SK-N-SH (cell line): ENCODE data around the gene TXNDC5. TPM values are rescaled to one million over a fixed set of nuclear protein-coding genes. Genes with fewer than 3 reads are reported as not detected.

Experiments used
- CTCF ChIA-PET: fragments of 300-600, 350-600 bp; formaldehyde crosslinking; extraction: SDS; loops from one replicate; lab custom pipeline; 2021; lab: Yijun Ruan, JAX
- POLR2A ChIA-PET: fragments of 350-600 bp; sonication (Branson Sonifier 250); formaldehyde crosslinking; extraction: SDS; loops from one replicate; lab custom pipeline; 2020; ENCODE audit warnings: antibody characterized with exemption, inconsistent platforms; lab: Yijun Ruan, JAX
- DNase-seq: peaks from one replicate; pipeline ENCODE4 v3.0.0; 2012
- H2AFZ ChIP-seq: fragments of 200-600 bp; sonication (generic); 2 replicates; pipeline ENCODE4 v1.8.1; 2016; ENCODE audit warnings: antibody characterized with exemption, mild to moderate bottlenecking, low read depth
- H3F3A ChIP-seq: fragments of 200-600 bp; sonication (generic); replicated peaks from 2 replicates; pipeline ENCODE3; 2016; ENCODE audit warnings: antibody characterized with exemption, mild to moderate bottlenecking; ENCODE audit not compliant: insufficient read depth
- H3K27ac ChIP-seq, 2 experiments: fragments of 200-500 bp in 1 of 2; fragments of 200-600 bp in 1 of 2; sonication (Bioruptor generic) in 1 of 2; sonication (generic), shearing (Covaris generic) in 1 of 2; 2 replicates each; pipeline versions ENCODE4 v1.5.1 to v1.6.1; 2014 to 2016; ENCODE audit warnings: low read depth in 2 of 2, inconsistent platforms in 1 of 2, low read length in 1 of 2, mild to moderate bottlenecking in 1 of 2, mixed read lengths in 1 of 2
- H3K27me3 ChIP-seq: fragments of 200-600 bp; sonication (generic), shearing (Covaris generic); 2 replicates; pipeline ENCODE4 v1.6.1; 2016; ENCODE audit warnings: mixed run types; ENCODE audit not compliant: insufficient read depth
- H3K36me3 ChIP-seq, 2 experiments: fragments of 200-500 bp in 1 of 2; fragments of 200-600 bp in 1 of 2; sonication (Bioruptor generic) in 1 of 2; sonication (generic) in 1 of 2; replicated peaks in 1 of 2; 2 replicates each; pipeline versions ENCODE3 to v1.5.1; 2014 to 2016; ENCODE audit warnings: low read length in 1 of 2, mild to moderate bottlenecking in 1 of 2; ENCODE audit not compliant: insufficient read depth in 2 of 2, control insufficient read depth in 1 of 2
- H3K4me1 ChIP-seq, 2 experiments: fragments of 200-500 bp in 1 of 2; fragments of 200-600 bp in 1 of 2; sonication (Bioruptor generic) in 1 of 2; sonication (generic), shearing (Covaris generic) in 1 of 2; 2 replicates each; pipeline versions ENCODE4 v1.5.1 to v1.6.1; 2014 to 2016; ENCODE audit warnings: low read depth in 1 of 2, low read length in 1 of 2, mixed run types in 1 of 2; ENCODE audit not compliant: insufficient read depth in 2 of 2, control insufficient read depth in 1 of 2
- H3K4me2 ChIP-seq: fragments of 200-600 bp; sonication (generic), shearing (Covaris generic); 2 replicates; pipeline ENCODE4 v1.6.1; 2017; ENCODE audit warnings: mixed run types
- H3K4me3 ChIP-seq, 2 experiments: fragments of 200-500 bp in 1 of 2; fragments of 200-600 bp in 1 of 2; sonication (Bioruptor generic) in 1 of 2; sonication (generic), shearing (Covaris generic) in 1 of 2; 2 replicates each; pipeline versions ENCODE4 v1.5.1 to v1.8.1; 2014 to 2016; ENCODE audit warnings: low read depth in 2 of 2, inconsistent platforms in 1 of 2, low read length in 1 of 2, mild to moderate bottlenecking in 1 of 2, mixed read lengths in 1 of 2, moderate library complexity in 1 of 2
- H3K79me2 ChIP-seq: fragments of 200-600 bp; sonication (generic); 2 replicates; pipeline ENCODE4 v1.8.1; 2017; ENCODE audit warnings: mild to moderate bottlenecking; ENCODE audit not compliant: insufficient read depth
- H3K9ac ChIP-seq: fragments of 200-600 bp; sonication (generic); 2 replicates; pipeline ENCODE4 v1.6.1; 2017; ENCODE audit warnings: mixed run types
- H3K9me2 ChIP-seq: fragments of 200-600 bp; sonication (generic); 2 replicates; pipeline ENCODE4 v1.6.1; 2017; ENCODE audit warnings: mixed run types
- H3K9me3 ChIP-seq: fragments of 200-600 bp; sonication (generic); 2 replicates; pipeline ENCODE4 v1.6.1; 2017; ENCODE audit warnings: mixed run types, mild to moderate bottlenecking, moderate library complexity
- H4K20me1 ChIP-seq: fragments of 200-600 bp; sonication (generic); 2 replicates; pipeline ENCODE4 v1.6.1; 2017; ENCODE audit warnings: mild to moderate bottlenecking, mixed run types; ENCODE audit not compliant: insufficient read depth
- EP300 ChIP-seq, 2 experiments: IDR thresholded peaks; 2 replicates each; pipeline versions ENCODE4 v1.4.0 to v1.6.1; 2012; ENCODE audit warnings: borderline replicate concordance in 1 of 2, low read depth in 1 of 2, low read length in 1 of 2
- EZH2phosphoT487 ChIP-seq: fragments of 200-600 bp; sonication (generic); IDR thresholded peaks from 2 replicates; pipeline ENCODE4 v1.6.1; 2017; ENCODE audit warnings: low read depth, mixed run types, mild to moderate bottlenecking, antibody characterized with exemption, moderate library complexity, borderline replicate concordance
- FOSL2 ChIP-seq: IDR thresholded peaks from 2 replicates; pipeline ENCODE4 v1.4.0; 2012; ENCODE audit warnings: low read depth, mild to moderate bottlenecking, moderate library complexity, borderline replicate concordance
- FOXM1 ChIP-seq: IDR thresholded peaks from 2 replicates; pipeline ENCODE4 v1.4.0; 2012; ENCODE audit warnings: low read depth, mild to moderate bottlenecking
- GABPA ChIP-seq: IDR thresholded peaks from 2 replicates; pipeline ENCODE4 v1.4.0; 2012; ENCODE audit warnings: low read depth, mild to moderate bottlenecking
- JUND ChIP-seq: IDR thresholded peaks from 2 replicates; pipeline ENCODE4 v1.4.0; 2012
- MEF2A ChIP-seq: IDR thresholded peaks from 2 replicates; pipeline ENCODE4 v1.4.0; 2012; ENCODE audit warnings: low read depth, borderline replicate concordance
- NFIC ChIP-seq: IDR thresholded peaks from 2 replicates; pipeline ENCODE4 v1.4.0; 2012; ENCODE audit warnings: borderline replicate concordance
- NRF1 ChIP-seq: IDR thresholded peaks from 2 replicates; pipeline ENCODE4 v1.6.1; 2012; ENCODE audit warnings: low read depth, mild to moderate bottlenecking, low read length
- POLR2AphosphoS5 ChIP-seq: IDR thresholded peaks from 2 replicates; pipeline ENCODE4 v1.6.1; 2012; ENCODE audit warnings: low read depth, low read length
- RAD21 ChIP-seq: IDR thresholded peaks from 2 replicates; pipeline ENCODE4 v1.6.1; 2012; ENCODE audit warnings: mild to moderate bottlenecking, low read length
- RCOR1 ChIP-seq: fragments of 150-350 bp; IDR thresholded peaks from 2 replicates; pipeline ENCODE4 v1.6.1; 2017; ENCODE audit warnings: antibody characterized with exemption, low read length
- REST ChIP-seq: IDR thresholded peaks from 2 replicates; pipeline ENCODE4 v1.6.1; 2012; ENCODE audit warnings: mild to moderate bottlenecking, low read depth, low read length, moderate library complexity
- SIN3A ChIP-seq: IDR thresholded peaks from 2 replicates; pipeline ENCODE4 v1.6.1; 2012; ENCODE audit warnings: low read depth, mild to moderate bottlenecking, low read length, moderate library complexity, borderline replicate concordance
- TCF12 ChIP-seq: IDR thresholded peaks from 2 replicates; pipeline ENCODE4 v1.4.0; 2012
- TEAD4 ChIP-seq: IDR thresholded peaks from 2 replicates; pipeline ENCODE4 v1.4.0; 2012; ENCODE audit warnings: mild to moderate bottlenecking, borderline replicate concordance; ENCODE audit not compliant: insufficient read depth
- ZBTB33 ChIP-seq: IDR thresholded peaks from 2 replicates; pipeline ENCODE4 v1.4.0; 2012; ENCODE audit warnings: low read depth, borderline replicate concordance
- WGBS: methylation state at CpG from one replicate; pipeline ENCODE4 v1.1.6; 2017; ENCODE audit warnings: low lambda C conversion rate; 5-methylcytosine and 5-hydroxymethylcytosine counted together
- polyA plus RNA-seq, 3 experiments: library from polyadenylated mRNA; depleted of rRNA; stranded (reverse); fragments of >200 nt; gene quantifications; 2 replicates each; pipeline ENCODE4 v1.2.3, GENCODE V29; 2012
- TF ChIP-seq, protein P1 (sequence below): IDR thresholded peaks from 2 replicates; pipeline ENCODE4 v1.4.0; 2012; ENCODE audit warnings: low read depth, borderline replicate concordance
- TF ChIP-seq, protein P2 (sequence below): fragments of 200-600 bp; sonication (generic); IDR thresholded peaks from 2 replicates; pipeline ENCODE4 v1.6.1; 2017; ENCODE audit warnings: antibody characterized with exemption, mild to moderate bottlenecking, moderate library complexity
- TF ChIP-seq, protein P3 (sequence below): IDR thresholded peaks from 2 replicates; pipeline ENCODE4 v1.4.0; 2012; ENCODE audit warnings: low read depth

TXNDC5 gene
- polyA plus RNA-seq, 1 of the 3 experiments (the other 2 are of a cell fraction), result 187 TPM

GRCh38 chr6:7921632-7922092, 11.1 kb upstream of the TXNDC5 start:
- H3F3A ChIP-seq, result no peaks in the 10 kb centered on the region
- no peaks in the 10 kb centered on the region for H4K20me1 ChIP-seq
- H3K9ac ChIP-seq, result no peak overlapping the region
- H3K9me2 ChIP-seq, result no peaks in the 10 kb centered on the region
- no peak overlapping the region for H2AFZ ChIP-seq
- no peaks in the 10 kb centered on the region for H3K79me2 ChIP-seq
- CTCF ChIA-PET, result no interaction called here
- H3K9me3 ChIP-seq, result no peaks in the 10 kb centered on the region
- DNase-seq, result no peak
- no peaks in the 10 kb centered on the region; the same call in 1 of the 2 replicates for H3K27me3 ChIP-seq
- POLR2A ChIA-PET, result no interaction called here
- H3K4me1 ChIP-seq, result no peaks in the 10 kb centered on the region
- no peak overlapping the region for H3K4me2 ChIP-seq
- H3K4me3 ChIP-seq, result no peak overlapping the region
- WGBS, result 48% methylated on average over 5 of the region's 5 CpGs
- TF ChIP-seq, protein P1, sequence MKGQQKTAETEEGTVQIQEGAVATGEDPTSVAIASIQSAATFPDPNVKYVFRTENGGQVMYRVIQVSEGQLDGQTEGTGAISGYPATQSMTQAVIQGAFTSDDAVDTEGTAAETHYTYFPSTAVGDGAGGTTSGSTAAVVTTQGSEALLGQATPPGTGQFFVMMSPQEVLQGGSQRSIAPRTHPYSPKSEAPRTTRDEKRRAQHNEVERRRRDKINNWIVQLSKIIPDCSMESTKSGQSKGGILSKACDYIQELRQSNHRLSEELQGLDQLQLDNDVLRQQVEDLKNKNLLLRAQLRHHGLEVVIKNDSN, result no peak
- TF ChIP-seq ZBTB33 (no peak), RAD21 (no peak), POLR2AphosphoS5 (no peak), GABPA (no peak), TEAD4 (no peak), EZH2phosphoT487 (no peak), SIN3A (no peak), NFIC (no peak), MEF2A (no peak), TCF12 (no peak), EP300 (IDR thresholded peaks at IDR 0.05; ENCODE audit: borderline replicate concordance in 1 of 2, low read depth in 1 of 2, low read length in 1 of 2) (no peak), FOSL2 (no peak), JUND (no peak), NRF1 (no peak), RCOR1 (no peak), FOXM1 (no peak), REST (no peak)
- TF ChIP-seq, protein P2, sequence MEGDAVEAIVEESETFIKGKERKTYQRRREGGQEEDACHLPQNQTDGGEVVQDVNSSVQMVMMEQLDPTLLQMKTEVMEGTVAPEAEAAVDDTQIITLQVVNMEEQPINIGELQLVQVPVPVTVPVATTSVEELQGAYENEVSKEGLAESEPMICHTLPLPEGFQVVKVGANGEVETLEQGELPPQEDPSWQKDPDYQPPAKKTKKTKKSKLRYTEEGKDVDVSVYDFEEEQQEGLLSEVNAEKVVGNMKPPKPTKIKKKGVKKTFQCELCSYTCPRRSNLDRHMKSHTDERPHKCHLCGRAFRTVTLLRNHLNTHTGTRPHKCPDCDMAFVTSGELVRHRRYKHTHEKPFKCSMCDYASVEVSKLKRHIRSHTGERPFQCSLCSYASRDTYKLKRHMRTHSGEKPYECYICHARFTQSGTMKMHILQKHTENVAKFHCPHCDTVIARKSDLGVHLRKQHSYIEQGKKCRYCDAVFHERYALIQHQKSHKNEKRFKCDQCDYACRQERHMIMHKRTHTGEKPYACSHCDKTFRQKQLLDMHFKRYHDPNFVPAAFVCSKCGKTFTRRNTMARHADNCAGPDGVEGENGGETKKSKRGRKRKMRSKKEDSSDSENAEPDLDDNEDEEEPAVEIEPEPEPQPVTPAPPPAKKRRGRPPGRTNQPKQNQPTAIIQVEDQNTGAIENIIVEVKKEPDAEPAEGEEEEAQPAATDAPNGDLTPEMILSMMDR, result no peak
- TF ChIP-seq, protein P3, sequence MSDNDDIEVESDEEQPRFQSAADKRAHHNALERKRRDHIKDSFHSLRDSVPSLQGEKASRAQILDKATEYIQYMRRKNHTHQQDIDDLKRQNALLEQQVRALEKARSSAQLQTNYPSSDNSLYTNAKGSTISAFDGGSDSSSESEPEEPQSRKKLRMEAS, result no peak
- no peaks in the 10 kb centered on the region for H3K36me3 ChIP-seq
- H3K27ac ChIP-seq, result no peak overlapping the region
